Lung (tissue), 12 donors: ENCODE measurements around the gene ANKRD28. TPM values are rescaled to one million over a fixed set of nuclear protein-coding genes. Genes with fewer than 3 reads are reported as not detected.

Experiments
- ATAC-seq: fragments of 200-7000 bp; cut with Tn5 transposase; one replicate; pipeline ENCODE4 v1.9.1; 2020; ENCODE audit warnings: moderate number of reproducible peaks; ENCODE audit not compliant: insufficient read depth, low FRiP score
- DNase-seq, 3 donors: peaks; one replicate each; pipeline ENCODE4 v3.0.0-alpha.2; 2013 to 2017
- H3K27ac ChIP-seq, 2 donors: one replicate each; pipeline ENCODE4 v1.5.1; 2013; ENCODE audit warnings: mild to moderate bottlenecking in 2 of 2, moderate library complexity in 2 of 2, control low read depth in 1 of 2, inconsistent platforms in 1 of 2, low read depth in 1 of 2, low read length in 1 of 2
- H3K27me3 ChIP-seq, 3 donors: one replicate each; pipeline ENCODE4 v1.5.1; 2013; ENCODE audit warnings: low read length in 2 of 3; ENCODE audit not compliant: control insufficient read depth in 3 of 3, insufficient read depth in 3 of 3
- H3K36me3 ChIP-seq, 4 donors: one replicate each; pipeline ENCODE4 v1.5.1; 2013; ENCODE audit warnings: low read length in 4 of 4, mild to moderate bottlenecking in 1 of 4, moderate library complexity in 1 of 4; ENCODE audit not compliant: control insufficient read depth in 4 of 4, insufficient read depth in 4 of 4
- H3K4me1 ChIP-seq, 5 donors: one replicate each; pipeline ENCODE4 v1.5.1; 2013; ENCODE audit warnings: low read length in 5 of 5, mild to moderate bottlenecking in 2 of 5, moderate library complexity in 1 of 5; ENCODE audit not compliant: control insufficient read depth in 5 of 5, insufficient read depth in 5 of 5
- H3K4me3 ChIP-seq: one replicate; pipeline ENCODE4 v1.5.1; 2013; ENCODE audit warnings: mild to moderate bottlenecking, control low read depth, moderate library complexity
- H3K9ac ChIP-seq, 2 donors: one replicate each; pipeline ENCODE4 v1.5.1; 2013; ENCODE audit warnings: low read length in 2 of 2, control low read depth in 1 of 2; ENCODE audit not compliant: insufficient read depth in 1 of 2
- H3K9me3 ChIP-seq, 4 donors: one replicate each; pipeline ENCODE4 v1.5.1; 2013; ENCODE audit warnings: low read length in 3 of 4, mild to moderate bottlenecking in 1 of 4, moderate library complexity in 1 of 4; ENCODE audit not compliant: control insufficient read depth in 4 of 4, insufficient read depth in 3 of 4
- WGBS, 2 donors: extraction: QIAGEN DNeasy Blood & Tissue Kit; methylation state at CpG; one replicate each; pipeline ENCODE4 v1.1.7; 2013; 5-methylcytosine and 5-hydroxymethylcytosine counted together
- polyA plus RNA-seq, 2 donors: library from polyadenylated mRNA; stranded (reverse); fragments of 200-250 nt; gene quantifications; one replicate each; pipeline ENCODE4 v1.2.1, GENCODE V29; 2013
- total RNA-seq, 2 donors: library from RNA; depleted of rRNA in 1 of 2; stranded (reverse); fragments of >200 nt in 1 of 2; gene quantifications; one replicate each; pipeline ENCODE4 v1.2.1, GENCODE V29; 2014 to 2021
- TF ChIP-seq, protein P1 (sequence below): IDR thresholded peaks from 2 replicates; pipeline ENCODE4 v1.5.1; 2012; ENCODE audit warnings: mild to moderate bottlenecking; ENCODE audit errors: control extremely low read depth, extremely low read depth
- donor health status: control.
- donor health status: control.
- donor health status: Bipolar disorder and iron deficiency.
- donor health status: healthy.
- donor health status: DM: yes; HTN: yes; CAD: no.

ANKRD28 gene
- total and polyA plus RNA-seq, 4 donors = 11.1 to 66.7 (median 39.2) TPM

GRCh38 chr3:15771444-15771843 is 26.3 kb downstream of the ANKRD28 start:
- no peak overlapping the region for H3K4me3 ChIP-seq
- no peak overlapping the region for H3K27ac ChIP-seq
- H3K4me1 ChIP-seq = peaks cover 0 to 6% (median 3%) of the 10 kb centered on the region in 5 donors
- no peak for DNase-seq
- TF ChIP-seq, protein P1, sequence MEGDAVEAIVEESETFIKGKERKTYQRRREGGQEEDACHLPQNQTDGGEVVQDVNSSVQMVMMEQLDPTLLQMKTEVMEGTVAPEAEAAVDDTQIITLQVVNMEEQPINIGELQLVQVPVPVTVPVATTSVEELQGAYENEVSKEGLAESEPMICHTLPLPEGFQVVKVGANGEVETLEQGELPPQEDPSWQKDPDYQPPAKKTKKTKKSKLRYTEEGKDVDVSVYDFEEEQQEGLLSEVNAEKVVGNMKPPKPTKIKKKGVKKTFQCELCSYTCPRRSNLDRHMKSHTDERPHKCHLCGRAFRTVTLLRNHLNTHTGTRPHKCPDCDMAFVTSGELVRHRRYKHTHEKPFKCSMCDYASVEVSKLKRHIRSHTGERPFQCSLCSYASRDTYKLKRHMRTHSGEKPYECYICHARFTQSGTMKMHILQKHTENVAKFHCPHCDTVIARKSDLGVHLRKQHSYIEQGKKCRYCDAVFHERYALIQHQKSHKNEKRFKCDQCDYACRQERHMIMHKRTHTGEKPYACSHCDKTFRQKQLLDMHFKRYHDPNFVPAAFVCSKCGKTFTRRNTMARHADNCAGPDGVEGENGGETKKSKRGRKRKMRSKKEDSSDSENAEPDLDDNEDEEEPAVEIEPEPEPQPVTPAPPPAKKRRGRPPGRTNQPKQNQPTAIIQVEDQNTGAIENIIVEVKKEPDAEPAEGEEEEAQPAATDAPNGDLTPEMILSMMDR = no peak
- 57 to 89% methylated on average over 1 of the region's 1 CpG for WGBS, 2 donors
- no peak for ATAC-seq
- no peak overlapping the region for H3K9ac ChIP-seq
- no peaks in the 10 kb centered on the region for H3K36me3 ChIP-seq
- no peaks in the 10 kb centered on the region for H3K9me3 ChIP-seq
- no peaks in the 10 kb centered on the region for H3K27me3 ChIP-seq

GRCh38 chr3:15769256-15769915 is 28.4 kb downstream of the ANKRD28 start:
- no peak overlapping the region for H3K9ac ChIP-seq
- no peaks in the 10 kb centered on the region for H3K27me3 ChIP-seq
- H3K4me3 ChIP-seq = no peak overlapping the region
- H3K9me3 ChIP-seq = no peaks in the 10 kb centered on the region
- DNase-seq = no peak
- ATAC-seq = no peak
- 81 to 88% methylated on average over 2 of the region's 2 CpGs for WGBS, 2 donors
- H3K27ac ChIP-seq = no peak overlapping the region
- H3K4me1 ChIP-seq = peaks cover 0 to 6% (median 3%) of the 10 kb centered on the region in 5 donors
- no peaks in the 10 kb centered on the region for H3K36me3 ChIP-seq
- TF ChIP-seq, protein P1 = no peak

DNA sequence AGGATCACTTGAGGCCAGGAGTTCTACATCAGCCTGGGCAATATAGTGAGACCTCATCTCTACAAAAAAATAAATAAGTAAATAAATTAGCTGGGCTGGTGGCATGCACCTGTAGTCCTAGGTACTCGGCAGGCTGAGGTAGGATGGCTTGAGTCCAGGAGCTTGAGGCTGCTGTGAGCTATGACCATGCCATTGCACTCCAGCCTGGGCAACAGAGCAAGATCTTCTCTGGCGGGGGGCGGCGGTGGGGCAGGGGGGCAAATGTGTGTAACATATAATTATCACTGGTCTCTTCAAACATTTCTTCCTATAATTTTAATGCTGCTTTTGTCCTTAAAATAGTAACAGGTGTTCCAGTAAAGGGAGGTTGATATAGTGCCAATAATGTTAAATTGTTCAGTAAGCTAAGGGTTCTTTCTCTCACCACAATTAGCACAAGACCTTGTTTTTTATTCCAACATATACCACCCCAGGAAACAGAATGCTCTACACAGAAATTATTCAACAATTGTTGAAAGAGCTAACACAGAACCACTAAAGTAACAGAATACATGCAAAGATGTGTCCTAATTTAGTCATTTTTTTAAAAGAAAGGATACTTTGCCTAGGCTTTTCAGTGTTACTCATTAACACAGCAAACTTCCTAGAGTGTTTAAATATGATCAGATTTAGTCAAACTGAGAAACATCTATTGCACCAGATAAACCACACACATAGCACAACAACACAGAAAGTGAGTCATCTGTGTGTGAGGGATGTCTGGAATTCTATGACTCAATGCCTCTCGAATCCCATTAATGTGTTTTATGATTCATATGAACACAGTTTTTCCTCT is 29.1 kb downstream of the ANKRD28 start:
- Histone ChIP-seq H3K9me3 (no peaks in the 10 kb centered on the region), H3K4me1 (peaks cover 0 to 6% (median 3%) of the 10 kb centered on the region in 5 donors), H3K27me3 (no peaks in the 10 kb centered on the region), H3K27ac (peak overlapping the region in 1 of 2 donors; percentile 66), H3K9ac (no peak overlapping the region), H3K36me3 (no peaks in the 10 kb centered on the region), H3K4me3 (no peak overlapping the region)
- peak; percentile 90 for ATAC-seq
- 72 to 76% methylated on average over 5 of the region's 5 CpGs for WGBS, 2 donors
- DNase-seq = peak in 1 of 3 donors; percentile 17
- TF ChIP-seq, protein P1 = no peak
